ENCODE data around the gene MDM2. TPM values are rescaled to one million over a fixed set of nuclear protein-coding genes. Genes with fewer than 3 reads are reported as not detected.

MDM2 gene
- total and polyA plus RNA-seq, 9 of the 15 experiments (the other 6 are each of a cell fraction or from before 2014, with no cell fraction given), result 13.6 to 100 (median 49.0) TPM

- intact Hi-C loops (cut with micrococcal nuclease), result no loop called here
- H3K27ac ChIP-seq (ENCODE audit: extremely low read depth, low read depth, low read length), result no peak overlapping the region
- FAIRE-seq (peak; percentile 26), DNase-seq (ENCODE audit: extremely low read depth in 1 of 4, low spot score in 3 of 4) (peak; percentile 11 to 38 (median 26)), ATAC-seq (peak; percentile 25; the same call in 1 of the 3 replicates)
- BruUV-seq (replicated peaks), result no TSS peak
- H3K9me3 ChIP-seq (replicated peaks; ENCODE audit: control insufficient read depth, insufficient read depth, low read depth, low read length), result no peaks in the 10 kb centered on the region
- H3K4me1 ChIP-seq (replicated peaks in 1 of 2; ENCODE audit: control insufficient read depth in 2 of 2, insufficient read depth in 2 of 2, low read length in 2 of 2), result no peaks in the 10 kb centered on the region; a peak in 1 of 5 replicates
- H4K20me1 ChIP-seq (replicated peaks; ENCODE audit: control insufficient read depth, insufficient read depth, low read length), result no peaks in the 10 kb centered on the region; the same call in 1 of the 2 replicates
- in situ Hi-C loops (cut with MboI), result loop anchor here (25.0 kb wide), 1 partner anchor 197 kb away; no protein-coding TSS in a partner anchor
- no peak overlapping the region for H3K9ac ChIP-seq (ENCODE audit: insufficient read depth in 1 of 2, low read depth in 2 of 2, low read length in 2 of 2)
- no peaks in the 10 kb centered on the region for H3K9me1 ChIP-seq (ENCODE audit: control insufficient read depth, insufficient read depth, low read length)
- H3K4me3 ChIP-seq, result no peak overlapping the region
- H3K79me2 ChIP-seq (ENCODE audit: control insufficient read depth, insufficient read depth, low read length), result no peaks in the 10 kb centered on the region
- CTCF ChIA-PET (ENCODE audit: low intra/inter-chr PET ratio), result interaction anchor here (0.5 kb wide), 1 partner anchor 10 kb away, joined by 5 read pairs; no protein-coding TSS in a partner anchor
- H3K36me3 ChIP-seq (ENCODE audit: control insufficient read depth, insufficient read depth, low read length), result no peaks in the 10 kb centered on the region
- POLR2A ChIA-PET, result no interaction called here
- no peak overlapping the region for H2AFZ ChIP-seq (ENCODE audit: low read depth, low read length)
- no peak overlapping the region for H3K4me2 ChIP-seq (ENCODE audit: insufficient read depth, low read length)
- under 1% methylated on average over 9 of the region's 9 CpGs for WGBS (ENCODE audit: insufficient coverage, low coverage, missing lambda C conversion rate)
- peaks cover 11 to 35% of the 10 kb centered on the region in 2 experiments; a peak in 4 of 5 replicates for H3K27me3 ChIP-seq (ENCODE audit: control insufficient read depth in 2 of 2, insufficient read depth in 2 of 2, low read length in 2 of 2)
- TF ChIP-seq ZNF277 (CRISPR knock-in tag; IDR thresholded peaks at IDR 0.05; ENCODE audit: borderline replicate concordance) (no peak), NFIC (IDR thresholded peaks at IDR 0.05) (no peak), MCM7 (IDR thresholded peaks at IDR 0.05) (no peak), EGR1 (conservative IDR thresholded peaks at IDR 0.05) (peak; percentile 55), BRF1 (IDR thresholded peaks at IDR 0.05; ENCODE audit: borderline replicate concordance, extremely low read depth, insufficient read length) (no peak), TAL1 (IDR thresholded peaks at IDR 0.05) (peak; percentile 81), PTTG1 (tag; IDR thresholded peaks at IDR 0.05; ENCODE audit: low read depth) (no peak), POLR2AphosphoS5 (IDR thresholded peaks at IDR 0.05; ENCODE audit: control insufficient read depth, insufficient read depth, low read depth, low read length) (peak; percentile 66; the same call in 1 of the 2 replicates), ZNF830 (CRISPR knock-in tag; IDR thresholded peaks at IDR 0.05) (no peak), ZNF518B (CRISPR knock-in tag; IDR thresholded peaks at IDR 0.05) (no peak), KLF16 (IDR thresholded peaks at IDR 0.05) (0 out of 2 replicates have a peak, but pooled peaks have one; percentile 14), NFIX (CRISPR knock-in tag; IDR thresholded peaks at IDR 0.05; ENCODE audit: low read depth) (no peak), ZNF512 (tag; IDR thresholded peaks at IDR 0.05) (no peak), ZNF23 (CRISPR knock-in tag; IDR thresholded peaks at IDR 0.05) (no peak), RAD51 (IDR thresholded peaks at IDR 0.05; ENCODE audit: borderline replicate concordance, low read depth) (peak; percentile 46; the same call in 1 of the 2 replicates)
Observed at GRCh38 chr12:68865399-68866164, 57.6 kb downstream of the MDM2 start.

Data from K562 (cell line).